ENCODE measurements around the gene ZNF780B. TPM values are rescaled to one million over a fixed set of nuclear protein-coding genes. Genes with fewer than 3 reads are reported as not detected.

The ZNF780B gene
- total RNA-seq, 2 donors from 2014 or later, result 8.3 to 12.5 TPM

GRCh38 chr19:39996218-39996810 lies 59.7 kb downstream of the ZNF780B start:
- ATAC-seq (peak; percentile 34), DNase-seq (peak in 3 of 4 donors; percentile 15 to 23 (median 21))
- no peaks in the 10 kb centered on the region for H3K9me3 ChIP-seq
- TF ChIP-seq, protein P1, sequence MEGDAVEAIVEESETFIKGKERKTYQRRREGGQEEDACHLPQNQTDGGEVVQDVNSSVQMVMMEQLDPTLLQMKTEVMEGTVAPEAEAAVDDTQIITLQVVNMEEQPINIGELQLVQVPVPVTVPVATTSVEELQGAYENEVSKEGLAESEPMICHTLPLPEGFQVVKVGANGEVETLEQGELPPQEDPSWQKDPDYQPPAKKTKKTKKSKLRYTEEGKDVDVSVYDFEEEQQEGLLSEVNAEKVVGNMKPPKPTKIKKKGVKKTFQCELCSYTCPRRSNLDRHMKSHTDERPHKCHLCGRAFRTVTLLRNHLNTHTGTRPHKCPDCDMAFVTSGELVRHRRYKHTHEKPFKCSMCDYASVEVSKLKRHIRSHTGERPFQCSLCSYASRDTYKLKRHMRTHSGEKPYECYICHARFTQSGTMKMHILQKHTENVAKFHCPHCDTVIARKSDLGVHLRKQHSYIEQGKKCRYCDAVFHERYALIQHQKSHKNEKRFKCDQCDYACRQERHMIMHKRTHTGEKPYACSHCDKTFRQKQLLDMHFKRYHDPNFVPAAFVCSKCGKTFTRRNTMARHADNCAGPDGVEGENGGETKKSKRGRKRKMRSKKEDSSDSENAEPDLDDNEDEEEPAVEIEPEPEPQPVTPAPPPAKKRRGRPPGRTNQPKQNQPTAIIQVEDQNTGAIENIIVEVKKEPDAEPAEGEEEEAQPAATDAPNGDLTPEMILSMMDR (IDR thresholded peaks at IDR 0.05), result no peak
- no peak for TF ChIP-seq POLR2A (IDR thresholded peaks at IDR 0.05)
- H3K4me1 ChIP-seq, result peaks cover 15% of the 10 kb centered on the region
- H3K4me3 ChIP-seq, result peak overlapping the region; percentile 66 to 72
- no peaks in the 10 kb centered on the region for H3K27me3 ChIP-seq
- intact Hi-C loops (cut with DNase I), result no loop called here
- H3K27ac ChIP-seq, result peak overlapping the region; percentile 62 to 85 (median 75)
- no peaks in the 10 kb centered on the region for H3K36me3 ChIP-seq (replicated peaks in 1 of 2; ENCODE audit: insufficient read depth in 1 of 2, low read depth in 2 of 2)
- WGBS, 2 donors, result 9 to 10% methylated on average over 16 to 19 of the region's 19 CpGs

DNA sequence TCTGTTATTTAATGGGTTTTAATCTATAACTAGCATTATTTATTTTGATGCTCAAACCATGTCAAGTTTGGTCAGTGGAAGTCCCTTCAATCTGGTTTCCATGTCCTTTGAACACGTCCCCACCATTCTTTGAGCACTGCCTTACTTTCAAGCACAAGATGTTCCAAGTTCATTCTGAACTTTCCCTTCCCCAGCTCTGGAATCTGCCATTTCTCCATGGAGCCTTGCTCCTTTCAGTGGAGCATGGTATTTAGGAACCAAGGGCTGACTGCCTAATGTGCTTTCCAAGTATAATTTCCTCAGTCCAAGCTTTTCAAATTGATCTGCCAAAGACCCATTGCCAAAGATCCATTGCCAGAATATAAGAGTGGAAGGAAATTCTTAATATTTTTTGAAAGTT lies 60.2 kb downstream of the ZNF780B start:
- ATAC-seq (no peak), DNase-seq (no peak)
- Histone ChIP-seq H3K36me3 (replicated peaks in 1 of 2; ENCODE audit: insufficient read depth in 1 of 2, low read depth in 2 of 2) (no peaks in the 10 kb centered on the region), H3K4me3 (no peak overlapping the region), H3K27me3 (no peaks in the 10 kb centered on the region), H3K9me3 (no peaks in the 10 kb centered on the region), H3K4me1 (peaks cover 15% of the 10 kb centered on the region), H3K27ac (no peak overlapping the region)
- TF ChIP-seq POLR2A (IDR thresholded peaks at IDR 0.05), result no peak
- TF ChIP-seq, protein P1 (IDR thresholded peaks at IDR 0.05), result no peak
- WGBS, 2 donors, result 73 to 84% methylated on average over 1 of the region's 1 CpG
- intact Hi-C loops (cut with DNase I), result no loop called here

GRCh38 chr19:39994361-39994760 lies 61.7 kb downstream of the ZNF780B start:
- no peaks in the 10 kb centered on the region for H3K36me3 ChIP-seq (replicated peaks in 1 of 2; ENCODE audit: insufficient read depth in 1 of 2, low read depth in 2 of 2)
- H3K27ac ChIP-seq, result no peak overlapping the region
- H3K4me1 ChIP-seq, result peaks cover 15% of the 10 kb centered on the region
- TF ChIP-seq POLR2A (IDR thresholded peaks at IDR 0.05), result no peak
- TF ChIP-seq, protein P1 (IDR thresholded peaks at IDR 0.05), result no peak
- intact Hi-C loops (cut with DNase I), result no loop called here
- no peaks in the 10 kb centered on the region for H3K9me3 ChIP-seq
- H3K27me3 ChIP-seq, result no peaks in the 10 kb centered on the region
- ATAC-seq, result no peak
- no peak overlapping the region for H3K4me3 ChIP-seq
- no peak for DNase-seq

- H3K27me3 ChIP-seq, result no peaks in the 10 kb centered on the region
- no peak for ATAC-seq
- H3K4me1 ChIP-seq, result peaks cover 15% of the 10 kb centered on the region
- no peak overlapping the region for H3K4me3 ChIP-seq
- WGBS, 2 donors, result 92 to 100% methylated on average over 1 of the region's 1 CpG
- TF ChIP-seq POLR2A (IDR thresholded peaks at IDR 0.05), result no peak
- TF ChIP-seq, protein P1 (IDR thresholded peaks at IDR 0.05), result no peak
- no peak overlapping the region for H3K27ac ChIP-seq
- no peaks in the 10 kb centered on the region for H3K9me3 ChIP-seq
- intact Hi-C loops (cut with DNase I), result no loop called here
- H3K36me3 ChIP-seq (replicated peaks in 1 of 2; ENCODE audit: insufficient read depth in 1 of 2, low read depth in 2 of 2), result no peaks in the 10 kb centered on the region
- no peak for DNase-seq
Measured at GRCh38 chr19:39993605-39994004, 62.4 kb downstream of the ZNF780B start.

GRCh38 chr19:39987596-39987995 lies 68.4 kb downstream of the ZNF780B start:
- Histone ChIP-seq H3K27me3 (no peaks in the 10 kb centered on the region), H3K36me3 (replicated peaks in 1 of 2; ENCODE audit: insufficient read depth in 1 of 2, low read depth in 2 of 2) (peaks cover 0 to under 1% of the 10 kb centered on the region in 2 donors), H3K4me3 (no peak overlapping the region), H3K27ac (no peak overlapping the region), H3K4me1 (no peaks in the 10 kb centered on the region), H3K9me3 (peaks cover 0 to 11% (median 0%) of the 10 kb centered on the region in 3 donors)
- 80 to 94% methylated on average over 1 of the region's 1 CpG for WGBS, 2 donors
- intact Hi-C loops (cut with DNase I), result no loop called here
- DNase-seq (no peak), ATAC-seq (no peak)
- TF ChIP-seq, protein P1 (IDR thresholded peaks at IDR 0.05), result no peak
- no peak for TF ChIP-seq POLR2A (IDR thresholded peaks at IDR 0.05)
